ENCODE data around the gene ADAM8. TPM values are rescaled to one million over a fixed set of nuclear protein-coding genes. Genes with fewer than 3 reads are reported as not detected.

Gene ADAM8
- total RNA-seq, 1 donor, result 84.9 TPM

DNA sequence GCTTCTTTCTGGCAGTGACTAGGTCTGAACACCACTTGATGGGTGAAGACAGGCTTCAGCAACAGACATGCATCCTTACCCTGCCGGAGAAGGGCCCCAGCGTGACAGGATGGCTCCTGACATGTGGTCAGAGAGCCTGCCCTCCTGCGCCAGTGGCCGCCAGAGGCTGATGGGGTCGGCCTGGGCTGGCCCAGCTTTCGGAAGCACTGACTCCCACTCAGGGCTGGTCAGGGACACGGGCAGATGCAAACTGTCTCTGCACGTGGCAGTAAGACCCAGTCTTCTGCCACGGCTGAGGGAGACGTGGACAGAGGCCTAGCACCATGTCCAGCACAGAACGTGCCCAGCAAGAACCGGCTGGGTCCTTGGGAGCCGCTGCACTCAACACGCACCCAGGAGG, 21.8 kb upstream of the ADAM8 start:
- Histone ChIP-seq H3K9me3 (ENCODE audit: low read depth, low read length) (no peaks in the 10 kb centered on the region), H3K4me3 (ENCODE audit: low read length) (no peak overlapping the region), H3K27me3 (ENCODE audit: insufficient read depth, low read length) (no peaks in the 10 kb centered on the region), H3K4me1 (ENCODE audit: insufficient read depth, low read length) (peaks cover 14% of the 10 kb centered on the region)

DNA sequence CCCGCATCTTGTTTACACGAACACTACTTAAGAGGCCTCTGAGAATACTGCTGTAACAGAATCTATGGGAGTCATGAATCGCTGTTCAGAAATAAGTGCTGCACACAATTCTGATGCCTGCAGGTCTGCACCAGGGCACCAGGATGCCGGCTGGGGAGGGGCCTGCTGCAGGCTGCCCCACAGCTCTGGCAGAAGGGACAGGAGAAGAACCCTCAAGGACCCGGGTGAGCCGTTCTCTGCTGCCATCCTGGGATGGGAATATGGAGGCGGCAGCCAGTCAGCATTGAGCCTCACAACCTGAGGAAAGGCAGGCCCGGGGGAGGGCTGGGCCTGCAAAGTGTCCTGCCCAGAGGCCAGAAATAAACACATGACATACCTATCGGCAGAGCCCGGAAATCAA, 20.8 kb upstream of the ADAM8 start:
- peaks cover 24% of the 10 kb centered on the region for H3K4me1 ChIP-seq (ENCODE audit: insufficient read depth, low read length)
- H3K4me3 ChIP-seq (ENCODE audit: low read length), result no peak overlapping the region
- H3K27me3 ChIP-seq (ENCODE audit: insufficient read depth, low read length), result no peaks in the 10 kb centered on the region
- no peaks in the 10 kb centered on the region for H3K9me3 ChIP-seq (ENCODE audit: low read depth, low read length)

DNA sequence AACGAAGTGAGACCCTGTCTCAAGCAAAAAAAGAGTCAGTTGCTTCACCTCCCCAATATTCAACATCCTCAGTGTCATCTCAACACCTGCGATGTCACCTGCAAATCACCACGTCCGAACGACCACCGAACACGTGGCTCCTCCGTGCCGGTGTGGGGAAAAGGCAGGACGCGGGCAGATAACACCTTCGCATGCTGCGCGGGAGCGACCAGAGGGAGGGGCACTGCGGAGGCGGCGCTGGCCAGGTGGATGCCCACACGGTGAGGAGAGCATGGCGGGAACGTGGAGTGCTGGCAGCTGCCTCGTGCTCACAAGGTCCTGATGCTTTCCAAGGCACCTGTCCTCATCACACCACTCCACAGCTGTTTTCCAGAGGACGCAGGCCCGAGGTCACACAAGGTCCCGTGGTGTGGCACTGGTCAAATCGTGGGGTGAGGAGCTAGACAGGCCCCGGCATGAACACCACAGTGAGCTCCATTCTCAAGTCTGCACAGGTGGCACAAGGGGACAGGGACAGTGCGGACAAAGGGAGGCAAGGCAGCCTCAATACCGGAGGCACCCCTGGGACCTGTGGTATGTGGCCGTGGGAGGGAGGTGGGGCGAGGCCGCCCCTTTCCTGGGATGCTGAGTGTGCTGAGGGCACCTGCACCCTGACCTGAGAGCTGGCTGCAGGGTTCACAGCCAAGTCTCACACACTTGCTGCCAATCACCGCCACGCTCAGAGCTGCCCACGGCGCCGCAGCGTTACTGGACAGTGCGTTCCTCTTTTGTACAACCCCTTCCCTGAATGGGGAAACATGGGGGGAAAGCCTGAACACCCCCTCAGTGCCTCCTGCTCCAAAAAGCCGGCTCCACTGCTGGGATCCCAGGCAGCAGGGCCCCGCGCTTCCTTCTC, 19.0 kb upstream of the ADAM8 start:
- Histone ChIP-seq H3K27me3 (ENCODE audit: insufficient read depth, low read length) (no peaks in the 10 kb centered on the region), H3K4me3 (ENCODE audit: low read length) (no peak overlapping the region), H3K4me1 (ENCODE audit: insufficient read depth, low read length) (peaks cover 25% of the 10 kb centered on the region), H3K9me3 (ENCODE audit: low read depth, low read length) (no peaks in the 10 kb centered on the region)

DNA sequence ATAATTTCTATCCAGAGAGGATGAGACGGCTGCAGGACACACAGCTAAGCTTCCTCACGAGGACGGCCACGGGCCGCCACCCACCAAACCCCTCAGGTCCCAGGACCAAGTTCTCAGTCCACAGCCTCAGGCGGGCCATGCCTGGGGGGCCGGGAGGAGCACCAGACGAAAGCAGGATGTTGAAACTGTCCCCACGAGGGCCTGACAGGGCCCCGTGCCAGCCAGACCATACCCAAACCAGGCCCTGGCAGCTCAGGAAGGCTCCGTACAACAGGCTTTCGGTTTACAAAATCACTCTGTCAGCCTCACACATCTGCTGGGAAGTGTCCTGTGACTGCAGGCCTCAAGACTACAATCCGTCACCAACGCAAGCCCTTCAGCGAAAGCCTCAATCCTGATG, 17.5 kb upstream of the ADAM8 start:
- no peak overlapping the region for H3K4me3 ChIP-seq (ENCODE audit: low read length)
- no peaks in the 10 kb centered on the region for H3K27me3 ChIP-seq (ENCODE audit: insufficient read depth, low read length)
- H3K9me3 ChIP-seq (ENCODE audit: low read depth, low read length), result no peaks in the 10 kb centered on the region
- H3K4me1 ChIP-seq (ENCODE audit: insufficient read depth, low read length), result peaks cover 25% of the 10 kb centered on the region

DNA sequence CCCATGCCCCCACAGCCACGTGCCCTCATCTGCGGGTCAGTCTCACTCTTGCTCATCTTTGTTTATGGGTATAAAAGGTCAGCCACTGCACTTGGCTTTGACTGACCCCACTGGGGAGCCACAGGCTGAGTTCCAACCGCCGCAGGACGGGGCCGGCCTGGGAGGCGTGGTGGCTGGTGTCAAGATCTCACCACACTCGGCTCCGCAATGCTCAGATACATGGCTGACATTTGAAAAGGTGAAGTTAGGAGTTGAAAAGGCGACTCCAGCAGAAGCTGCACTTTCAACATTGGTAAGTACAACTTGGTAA, 17.1 kb upstream of the ADAM8 start:
- H3K4me1 ChIP-seq (ENCODE audit: insufficient read depth, low read length), result peaks cover 25% of the 10 kb centered on the region
- H3K27me3 ChIP-seq (ENCODE audit: insufficient read depth, low read length), result no peaks in the 10 kb centered on the region
- H3K4me3 ChIP-seq (ENCODE audit: low read length), result no peak overlapping the region
- H3K9me3 ChIP-seq (ENCODE audit: low read depth, low read length), result no peaks in the 10 kb centered on the region

DNA sequence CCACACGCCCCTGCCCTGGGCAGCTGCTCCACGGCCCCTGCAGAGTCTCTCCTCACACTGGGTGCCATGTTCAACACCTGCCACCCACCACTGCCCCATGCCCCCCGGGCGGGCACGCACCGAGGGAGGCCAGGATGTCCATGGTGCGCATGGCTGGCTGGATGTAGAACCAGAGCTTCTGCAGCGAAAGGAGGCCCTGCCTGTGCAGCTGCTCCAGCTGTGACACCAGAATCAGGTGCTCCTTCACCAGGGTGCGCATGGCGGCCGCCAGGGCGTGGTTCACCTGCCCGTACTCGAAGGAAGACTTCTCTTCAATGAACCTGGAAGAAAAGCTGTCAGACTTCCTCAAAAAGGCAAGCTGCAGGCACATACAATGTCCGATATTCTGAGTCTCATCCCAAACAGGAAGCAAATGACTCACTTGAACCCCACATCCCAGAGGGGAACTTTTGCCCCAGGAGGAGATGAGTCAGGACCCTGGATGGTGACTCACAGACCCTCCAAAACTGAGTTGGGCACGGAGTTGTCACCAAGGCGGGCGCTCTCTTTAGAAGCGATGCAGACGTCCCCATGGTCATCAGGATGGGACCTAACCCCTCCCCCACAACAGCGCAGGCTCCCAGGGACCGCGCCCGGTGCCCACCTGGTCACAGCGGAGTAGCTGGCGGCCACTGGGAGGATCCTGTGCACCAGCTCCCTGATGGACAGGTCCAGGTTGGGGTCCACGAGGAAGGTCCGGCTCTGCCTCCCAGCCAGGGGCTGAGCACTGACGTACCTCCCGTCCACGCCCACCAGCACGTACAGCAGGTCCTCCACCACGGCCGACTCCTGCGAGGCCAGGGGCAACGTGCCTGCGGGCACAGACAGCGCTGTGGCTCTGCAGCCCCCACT, 16.5 kb upstream of the ADAM8 start:
- H3K4me3 ChIP-seq (ENCODE audit: low read length), result no peak overlapping the region
- no peaks in the 10 kb centered on the region for H3K27me3 ChIP-seq (ENCODE audit: insufficient read depth, low read length)
- peaks cover 25% of the 10 kb centered on the region for H3K4me1 ChIP-seq (ENCODE audit: insufficient read depth, low read length)
- no peaks in the 10 kb centered on the region for H3K9me3 ChIP-seq (ENCODE audit: low read depth, low read length)

DNA sequence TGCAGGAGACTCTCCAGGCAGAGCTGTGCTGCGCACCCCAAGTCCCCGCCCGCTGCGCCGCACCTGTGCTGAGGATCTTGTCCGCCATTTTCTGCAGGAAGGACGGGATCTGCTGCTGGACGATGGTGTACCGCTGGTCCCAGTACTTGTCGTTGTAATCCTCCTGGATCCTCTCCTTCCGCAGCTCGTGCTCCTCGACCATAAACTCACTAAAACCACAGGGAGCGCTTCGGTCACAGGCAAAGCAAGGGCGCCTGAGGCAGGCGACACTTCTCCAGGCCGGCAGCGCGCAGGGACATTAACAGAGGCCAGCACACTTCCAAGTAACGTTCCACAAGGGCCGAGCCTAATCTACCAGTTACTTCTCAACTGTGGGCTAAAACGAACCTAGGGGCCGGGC, 13.1 kb upstream of the ADAM8 start:
- H3K4me3 ChIP-seq (ENCODE audit: low read length), result no peak overlapping the region
- H3K27me3 ChIP-seq (ENCODE audit: insufficient read depth, low read length), result no peaks in the 10 kb centered on the region
- peaks cover 24% of the 10 kb centered on the region for H3K4me1 ChIP-seq (ENCODE audit: insufficient read depth, low read length)
- H3K9me3 ChIP-seq (ENCODE audit: low read depth, low read length), result no peaks in the 10 kb centered on the region

DNA sequence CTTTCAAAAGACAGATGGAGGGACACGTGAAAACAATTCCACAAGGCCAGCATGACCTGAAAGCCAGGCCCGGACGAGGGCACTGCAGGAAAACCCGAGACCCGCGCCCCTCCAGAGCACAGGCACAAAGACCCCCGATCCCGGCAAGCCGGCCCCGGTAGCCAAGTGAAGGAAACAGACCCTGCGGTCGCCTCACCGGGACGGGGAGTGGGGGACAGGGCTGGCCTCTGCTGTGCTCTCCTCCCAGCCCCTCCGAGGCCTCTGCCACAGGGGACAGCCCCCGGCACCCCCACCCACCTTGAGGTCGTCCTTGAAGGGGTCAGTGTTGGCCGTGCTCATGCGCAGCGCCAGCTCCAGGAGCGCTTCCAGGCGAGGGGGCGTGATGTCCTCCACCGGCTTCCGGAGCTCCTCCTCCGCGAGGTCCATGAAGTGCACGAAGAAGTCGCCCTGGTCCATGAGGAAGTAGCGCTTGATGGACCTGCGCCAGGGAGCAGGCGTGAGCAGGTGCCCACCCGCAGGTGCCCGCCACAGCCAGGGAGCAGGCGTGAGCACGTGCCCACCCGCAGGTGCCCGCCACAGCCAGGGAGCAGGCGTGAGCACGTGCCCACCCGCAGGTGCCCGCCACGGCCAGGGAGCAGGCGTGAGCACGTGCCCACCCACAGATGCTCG, 11.3 kb upstream of the ADAM8 start:
- H3K4me3 ChIP-seq (ENCODE audit: low read length), result no peak overlapping the region
- H3K27me3 ChIP-seq (ENCODE audit: insufficient read depth, low read length), result no peaks in the 10 kb centered on the region
- peaks cover 6% of the 10 kb centered on the region for H3K4me1 ChIP-seq (ENCODE audit: insufficient read depth, low read length)
- no peaks in the 10 kb centered on the region for H3K9me3 ChIP-seq (ENCODE audit: low read depth, low read length)

DNA sequence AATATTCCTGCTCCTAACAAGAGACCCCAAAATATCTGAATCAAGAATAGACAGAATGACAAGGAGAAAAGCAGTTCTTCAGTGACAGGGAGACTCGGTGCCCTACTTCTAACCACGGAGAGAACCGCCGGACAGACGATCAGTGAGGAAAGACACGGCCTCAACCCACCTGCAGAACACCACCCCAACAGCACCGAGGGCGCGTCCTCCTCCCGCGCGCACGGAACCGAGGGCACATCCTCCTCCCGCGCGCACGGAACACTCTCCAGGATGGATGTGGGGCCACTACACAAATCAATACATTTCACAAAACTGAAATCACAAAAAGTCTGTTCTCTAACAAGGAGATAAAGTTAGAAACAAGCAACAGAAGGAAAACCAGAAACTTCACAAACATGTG, 9.7 kb upstream of the ADAM8 start:
- Histone ChIP-seq H3K9me3 (ENCODE audit: low read depth, low read length) (no peaks in the 10 kb centered on the region), H3K4me3 (ENCODE audit: low read length) (no peak overlapping the region), H3K27me3 (ENCODE audit: insufficient read depth, low read length) (no peaks in the 10 kb centered on the region), H3K4me1 (ENCODE audit: insufficient read depth, low read length) (no peaks in the 10 kb centered on the region)

DNA sequence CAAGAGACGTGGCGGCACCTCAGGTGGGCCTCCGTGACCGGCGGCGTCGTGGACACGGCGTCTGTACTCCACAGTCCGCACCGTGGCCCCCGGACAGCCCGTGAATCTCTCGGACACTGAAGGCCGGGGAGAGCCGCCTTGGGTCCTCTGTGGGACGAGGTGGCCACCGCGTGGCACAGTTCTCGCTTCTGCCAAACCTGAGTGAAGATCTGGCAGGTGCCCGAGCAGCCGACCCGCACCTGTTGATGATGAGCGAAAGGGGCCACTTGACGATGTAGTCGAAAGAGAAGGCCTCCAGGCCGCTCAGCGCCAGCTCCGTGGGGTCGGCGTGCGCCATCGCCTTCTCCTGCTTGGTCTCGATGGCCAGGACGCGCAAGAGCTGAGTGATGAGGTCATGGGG, 8.5 kb upstream of the ADAM8 start:
- no peaks in the 10 kb centered on the region for H3K27me3 ChIP-seq (ENCODE audit: insufficient read depth, low read length)
- H3K9me3 ChIP-seq (ENCODE audit: low read depth, low read length), result no peaks in the 10 kb centered on the region
- no peak overlapping the region for H3K4me3 ChIP-seq (ENCODE audit: low read length)

DNA sequence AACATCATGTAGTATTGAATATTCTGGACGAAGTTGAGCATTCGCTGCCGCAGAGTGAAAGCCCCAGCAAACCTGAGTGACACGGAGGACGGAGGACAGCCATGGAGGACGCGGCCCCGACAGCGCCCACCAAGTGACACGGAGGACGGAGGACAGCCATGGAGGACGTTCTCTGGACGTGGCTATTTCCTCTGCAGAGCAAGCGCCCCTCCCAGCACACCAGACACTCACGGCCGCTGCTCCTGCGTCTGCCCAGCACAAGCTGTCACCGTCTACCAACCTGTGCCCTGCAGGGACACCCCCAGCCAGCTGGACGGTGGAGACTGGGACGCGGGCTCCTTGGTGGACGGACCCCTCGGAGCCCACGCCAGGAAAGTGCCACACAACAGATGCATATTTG, 7.3 kb upstream of the ADAM8 start:
- no peaks in the 10 kb centered on the region for H3K27me3 ChIP-seq (ENCODE audit: insufficient read depth, low read length)
- H3K9me3 ChIP-seq (ENCODE audit: low read depth, low read length), result no peaks in the 10 kb centered on the region
- H3K4me1 ChIP-seq (ENCODE audit: insufficient read depth, low read length), result peaks cover 20% of the 10 kb centered on the region
- no peak overlapping the region for H3K4me3 ChIP-seq (ENCODE audit: low read length)

More for the DNA sequence above, 8.5 kb upstream of the ADAM8 start:
- H3K4me1 ChIP-seq (ENCODE audit: insufficient read depth, low read length), result peaks cover 7% of the 10 kb centered on the region

DNA sequence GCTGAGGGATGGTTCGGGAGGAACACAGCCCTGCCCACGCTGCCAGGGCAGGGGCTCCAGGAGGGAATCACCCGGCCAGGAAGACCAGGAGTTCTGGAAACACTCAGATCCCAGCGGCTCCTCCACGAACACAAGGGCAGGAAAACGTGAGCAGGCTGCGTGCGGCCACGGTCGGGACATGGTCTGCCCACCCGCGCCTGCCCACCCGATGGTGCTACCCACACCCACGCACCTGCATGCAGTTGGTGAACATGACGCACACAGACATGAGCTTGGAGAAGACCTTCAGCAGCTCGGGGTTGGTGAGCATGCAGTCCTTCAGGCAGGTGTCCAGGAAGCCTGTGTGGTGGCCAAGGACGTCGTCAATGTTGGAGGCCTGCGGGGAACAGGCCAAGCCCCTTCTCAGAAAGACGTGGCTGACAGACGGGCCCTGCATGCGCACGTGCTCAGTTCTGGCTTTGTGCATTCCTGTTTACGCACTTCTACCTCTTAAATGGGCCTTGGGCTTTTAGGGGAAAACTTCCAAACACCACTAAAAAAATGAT, 6.2 kb upstream of the ADAM8 start:
- Histone ChIP-seq H3K9me3 (ENCODE audit: low read depth, low read length) (no peaks in the 10 kb centered on the region), H3K4me3 (ENCODE audit: low read length) (no peak overlapping the region), H3K4me1 (ENCODE audit: insufficient read depth, low read length) (peaks cover 30% of the 10 kb centered on the region), H3K27me3 (ENCODE audit: insufficient read depth, low read length) (no peaks in the 10 kb centered on the region)

DNA sequence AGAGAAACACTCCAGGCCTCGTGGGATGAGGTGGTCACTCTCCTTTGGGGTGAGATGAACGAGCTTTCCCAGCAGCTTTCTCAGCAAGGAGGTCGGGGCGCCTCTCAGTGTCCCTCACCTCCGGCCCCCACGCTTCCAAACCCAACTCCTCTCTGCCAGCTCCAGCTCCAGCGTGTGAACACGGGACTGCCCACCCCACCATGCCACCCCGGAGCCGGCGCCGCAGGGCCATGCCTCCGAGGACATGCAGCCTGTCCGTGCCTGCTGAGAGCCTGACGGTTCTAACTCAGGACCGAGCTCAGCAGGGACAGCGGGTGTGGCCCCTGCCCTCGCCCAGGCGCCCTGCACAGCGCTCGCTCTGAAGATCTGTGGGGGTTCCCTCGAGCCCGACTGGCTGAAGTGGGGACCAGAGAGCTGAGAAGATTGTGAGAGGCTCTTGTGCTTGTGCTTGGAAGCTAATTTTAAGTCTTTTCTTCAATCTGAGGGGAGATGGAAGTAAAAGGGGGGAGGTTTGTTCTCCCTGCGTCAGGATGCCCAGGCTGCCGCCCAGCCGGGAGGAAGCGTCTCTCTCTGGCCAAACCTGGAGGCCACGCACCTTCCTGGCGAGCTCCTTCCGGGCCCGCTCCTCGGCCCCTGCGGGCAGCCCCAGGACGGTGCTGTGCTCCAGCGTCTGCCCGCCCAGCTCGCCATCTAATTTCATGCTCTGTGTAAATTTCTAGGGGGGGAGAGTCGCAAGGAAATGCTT, 5.1 kb upstream of the ADAM8 start:
- peaks cover 42% of the 10 kb centered on the region for H3K4me1 ChIP-seq (ENCODE audit: insufficient read depth, low read length)
- H3K4me3 ChIP-seq (ENCODE audit: low read length), result no peak overlapping the region
- H3K9me3 ChIP-seq (ENCODE audit: low read depth, low read length), result no peaks in the 10 kb centered on the region
- H3K27me3 ChIP-seq (ENCODE audit: insufficient read depth, low read length), result no peaks in the 10 kb centered on the region

DNA sequence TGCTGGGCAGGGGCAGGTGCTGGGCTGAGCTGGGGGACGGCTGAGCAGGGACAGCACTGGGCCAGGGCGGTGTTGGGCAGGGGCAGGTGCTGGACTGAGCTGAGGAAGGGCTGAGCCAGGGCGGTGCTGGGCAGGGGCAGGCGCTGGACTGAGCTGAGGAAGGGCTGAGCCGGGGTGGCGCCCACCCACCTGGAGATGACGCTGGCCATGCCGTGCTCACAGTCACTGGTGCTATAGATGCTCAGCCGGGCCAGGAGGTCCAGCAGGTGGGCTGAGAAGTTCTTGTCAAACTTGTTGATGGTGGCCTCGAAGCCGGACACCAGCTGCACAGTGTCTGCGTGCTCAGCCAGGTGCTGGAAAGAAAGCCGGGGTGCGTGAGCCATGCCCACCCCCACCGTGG, 4.4 kb upstream of the ADAM8 start:
- Histone ChIP-seq H3K27me3 (ENCODE audit: insufficient read depth, low read length) (no peaks in the 10 kb centered on the region), H3K4me1 (ENCODE audit: insufficient read depth, low read length) (peaks cover 49% of the 10 kb centered on the region), H3K4me3 (ENCODE audit: low read length) (no peak overlapping the region), H3K9me3 (ENCODE audit: low read depth, low read length) (no peaks in the 10 kb centered on the region)
